ENCODE measurements around the gene NASP. TPM values are rescaled to one million over a fixed set of nuclear protein-coding genes. Genes with fewer than 3 reads are reported as not detected.

The NASP gene
- total RNA-seq, 3 donors from 2014 or later (not counting 1 experiment from before 2014, with no cell fraction given): 109 to 171 (median 121) TPM

DNA sequence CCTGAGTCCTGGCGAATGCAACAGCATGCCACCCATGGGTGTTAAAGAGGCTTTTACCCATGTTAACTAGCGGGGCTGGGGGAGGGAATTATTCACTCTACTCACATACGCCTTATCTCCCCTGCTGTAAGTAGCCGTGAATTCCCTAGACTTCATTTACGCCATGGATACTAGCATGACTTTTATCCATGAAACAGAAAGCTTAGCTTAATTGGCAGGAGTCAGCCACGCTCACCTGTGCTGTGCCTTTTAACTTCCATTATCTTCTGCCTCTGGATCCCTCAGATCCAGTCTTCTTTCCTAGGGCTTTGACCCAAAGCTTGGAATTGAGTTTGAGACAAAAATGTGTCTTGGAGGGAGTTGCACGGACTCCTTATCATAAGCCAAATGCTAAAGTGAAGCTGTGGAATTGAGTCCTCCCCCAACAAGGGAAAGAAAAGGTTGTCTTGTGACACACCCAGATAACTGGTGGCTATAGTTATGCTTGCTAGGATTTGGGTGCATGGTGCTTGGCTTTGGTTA is 9.7 kb upstream of the NASP start:
- no peak overlapping the region for H3K27ac ChIP-seq (ENCODE audit: low read length)
- TF ChIP-seq, protein P1, sequence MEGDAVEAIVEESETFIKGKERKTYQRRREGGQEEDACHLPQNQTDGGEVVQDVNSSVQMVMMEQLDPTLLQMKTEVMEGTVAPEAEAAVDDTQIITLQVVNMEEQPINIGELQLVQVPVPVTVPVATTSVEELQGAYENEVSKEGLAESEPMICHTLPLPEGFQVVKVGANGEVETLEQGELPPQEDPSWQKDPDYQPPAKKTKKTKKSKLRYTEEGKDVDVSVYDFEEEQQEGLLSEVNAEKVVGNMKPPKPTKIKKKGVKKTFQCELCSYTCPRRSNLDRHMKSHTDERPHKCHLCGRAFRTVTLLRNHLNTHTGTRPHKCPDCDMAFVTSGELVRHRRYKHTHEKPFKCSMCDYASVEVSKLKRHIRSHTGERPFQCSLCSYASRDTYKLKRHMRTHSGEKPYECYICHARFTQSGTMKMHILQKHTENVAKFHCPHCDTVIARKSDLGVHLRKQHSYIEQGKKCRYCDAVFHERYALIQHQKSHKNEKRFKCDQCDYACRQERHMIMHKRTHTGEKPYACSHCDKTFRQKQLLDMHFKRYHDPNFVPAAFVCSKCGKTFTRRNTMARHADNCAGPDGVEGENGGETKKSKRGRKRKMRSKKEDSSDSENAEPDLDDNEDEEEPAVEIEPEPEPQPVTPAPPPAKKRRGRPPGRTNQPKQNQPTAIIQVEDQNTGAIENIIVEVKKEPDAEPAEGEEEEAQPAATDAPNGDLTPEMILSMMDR (IDR thresholded peaks at IDR 0.05): no peak
- Mint-ChIP-seq H3K4me1 (no peaks in the 10 kb centered on the region), H3K9me3 (no peaks in the 10 kb centered on the region), H3K4me3 (no peak overlapping the region), H3K36me3 (no peaks in the 10 kb centered on the region), H3K27ac (no peak overlapping the region), H3K27me3 (ENCODE audit: low read depth in 2 of 2) (no peaks in the 10 kb centered on the region)
- no peaks in the 10 kb centered on the region for H3K4me1 ChIP-seq (ENCODE audit: control insufficient read depth, insufficient read depth, low read length)
- peaks cover 14% of the 10 kb centered on the region for H3K36me3 ChIP-seq (ENCODE audit: control insufficient read depth, insufficient read depth, low read length)
- no peaks in the 10 kb centered on the region for H3K27me3 ChIP-seq (ENCODE audit: control insufficient read depth, insufficient read depth, low read length)
- no peak overlapping the region for H3K4me3 ChIP-seq (ENCODE audit: low read length)
- no peaks in the 10 kb centered on the region for H3K9me3 ChIP-seq (ENCODE audit: control insufficient read depth, insufficient read depth, low read length)
- no peak for DNase-seq
- no peak for ATAC-seq
- WGBS (ENCODE audit: insufficient coverage): 99% methylated on average over 5 of the region's 7 CpGs
- intact Hi-C loops (cut with micrococcal nuclease): no loop called here

DNA sequence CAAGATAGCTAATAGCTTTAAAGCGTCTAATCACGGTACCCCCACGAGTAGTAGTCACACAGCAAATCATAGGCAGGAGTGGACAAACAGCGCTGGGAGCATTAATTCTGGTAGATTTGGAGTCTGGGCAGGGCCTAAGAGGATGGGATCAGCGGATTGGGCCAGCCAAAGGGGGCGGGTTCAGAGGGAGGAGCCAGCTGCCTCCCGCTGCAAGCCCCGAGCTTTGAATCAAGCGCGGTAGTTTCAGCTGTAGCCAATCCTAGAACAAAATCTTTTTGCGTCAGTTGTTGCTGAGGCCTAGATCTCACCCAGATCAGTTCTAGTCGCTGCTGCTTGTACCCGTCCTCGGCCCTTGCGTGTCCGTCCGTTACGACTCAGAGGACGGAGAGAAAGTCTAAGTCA is 576 bp upstream of the NASP start:
- TF ChIP-seq, protein P1 (IDR thresholded peaks at IDR 0.05): no peak
- intact Hi-C loops (cut with micrococcal nuclease): loop anchor here (5.0 to 10.0 kb wide), 2 partner anchors 246 to 848 kb away; partner anchors contain the start of genes KIF2C and RNU5D-1
- Mint-ChIP-seq H3K9me3 (no peaks in the 10 kb centered on the region), H3K36me3 (peaks cover 5% of the 10 kb centered on the region), H3K27me3 (ENCODE audit: low read depth in 2 of 2) (no peaks in the 10 kb centered on the region), H3K27ac (peak overlapping the region; percentile 92 to 99), H3K4me3 (peak overlapping the region; percentile 99), H3K4me1 (peaks cover 35 to 38% of the 10 kb centered on the region in 2 donors)
- peak; percentile 79 to 91 (median 79) for ATAC-seq
- H3K4me3 ChIP-seq (ENCODE audit: low read length): peak overlapping the region; percentile 97
- no peaks in the 10 kb centered on the region for H3K27me3 ChIP-seq (ENCODE audit: control insufficient read depth, insufficient read depth, low read length)
- H3K9me3 ChIP-seq (ENCODE audit: control insufficient read depth, insufficient read depth, low read length): no peaks in the 10 kb centered on the region
- under 1% methylated on average over 19 of the region's 19 CpGs for WGBS (ENCODE audit: insufficient coverage)
- peak overlapping the region; percentile 91 for H3K27ac ChIP-seq (ENCODE audit: low read length)
- H3K36me3 ChIP-seq (ENCODE audit: control insufficient read depth, insufficient read depth, low read length): no peaks in the 10 kb centered on the region
- peak; percentile 89 to 98 for DNase-seq
- H3K4me1 ChIP-seq (ENCODE audit: control insufficient read depth, insufficient read depth, low read length): peaks cover 27% of the 10 kb centered on the region

DNA sequence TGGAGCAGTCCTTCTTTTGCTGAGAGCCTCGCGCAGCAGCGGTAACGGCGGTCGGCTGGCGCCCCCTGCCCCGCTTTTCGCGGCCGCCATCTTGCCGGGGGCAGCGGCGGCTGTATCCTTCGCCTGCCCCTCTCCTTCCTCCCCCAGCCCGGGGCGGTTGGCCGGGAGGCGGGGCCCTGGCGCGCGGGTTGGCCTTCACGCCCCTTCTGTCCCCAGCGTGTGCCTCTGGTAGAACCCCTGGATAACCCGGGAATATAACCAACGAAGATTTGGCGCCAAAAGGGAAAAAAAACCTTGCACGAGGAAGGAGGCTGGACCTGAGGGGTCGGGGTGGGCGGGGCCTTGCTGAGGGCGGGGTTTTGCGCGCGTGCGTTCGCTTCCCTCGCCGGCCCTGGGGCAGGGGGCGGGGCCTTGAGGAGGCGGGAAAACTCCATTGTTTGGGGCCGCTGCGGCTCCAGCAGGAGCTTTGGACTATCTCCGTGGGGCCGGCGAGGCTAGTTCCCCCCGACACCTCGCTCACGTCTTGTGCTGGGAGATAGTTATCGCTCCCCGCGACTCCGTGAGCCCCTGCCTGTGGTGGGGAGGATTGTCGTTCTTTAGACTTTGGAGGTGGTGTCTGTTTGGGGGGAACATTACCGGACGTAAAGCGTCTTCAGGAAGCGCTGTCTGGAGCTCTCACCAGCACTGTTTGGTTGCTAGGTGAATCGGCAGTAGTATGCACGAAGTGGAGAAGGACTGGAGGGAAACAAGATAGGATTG is 689 bp downstream of the NASP start:
- peaks cover 35 to 44% of the 10 kb centered on the region in 2 donors for H3K4me1 Mint-ChIP-seq
- DNase-seq (peak; percentile 82 to 95), ATAC-seq (peak; percentile 57 to 73 (median 60))
- TF ChIP-seq, protein P1 (IDR thresholded peaks at IDR 0.05): no peak
- H3K9me3 Mint-ChIP-seq: no peaks in the 10 kb centered on the region
- peak overlapping the region; percentile 99 for H3K4me3 Mint-ChIP-seq
- Histone ChIP-seq H3K36me3 (ENCODE audit: control insufficient read depth, insufficient read depth, low read length) (no peaks in the 10 kb centered on the region), H3K27ac (ENCODE audit: low read length) (peak overlapping the region; percentile 91), H3K4me3 (ENCODE audit: low read length) (peak overlapping the region; percentile 97), H3K9me3 (ENCODE audit: control insufficient read depth, insufficient read depth, low read length) (no peaks in the 10 kb centered on the region), H3K4me1 (ENCODE audit: control insufficient read depth, insufficient read depth, low read length) (peaks cover 27% of the 10 kb centered on the region), H3K27me3 (ENCODE audit: control insufficient read depth, insufficient read depth, low read length) (no peaks in the 10 kb centered on the region)
- peak overlapping the region; percentile 92 to 99 for H3K27ac Mint-ChIP-seq
- intact Hi-C loops (cut with micrococcal nuclease): loop anchor here (1.0 to 10.0 kb wide), 5 partner anchors 34 to 850 kb away; partner anchors contain the start of genes AKR1A1, CCDC163, GPBP1L1 and KIF2C
- under 1% methylated on average over 59 of the region's 59 CpGs for WGBS (ENCODE audit: insufficient coverage)
- H3K27me3 Mint-ChIP-seq (ENCODE audit: low read depth in 2 of 2): no peaks in the 10 kb centered on the region
- H3K36me3 Mint-ChIP-seq: peaks cover 5% of the 10 kb centered on the region
